Right lobe of liver (tissue), 4 donors: ENCODE measurements around the gene EXOC3L1.

Experiments used
- CTCF ChIP-seq, 4 donors: fragments of 200-600 bp in 3 of 4; fragments of 450-650 bp in 1 of 4; IDR thresholded peaks; one replicate each; pipeline versions ENCODE4 v1.5.1 to v1.8.0; 2016 to 2022; ENCODE audit warnings: antibody characterized with exemption in 4 of 4, mild to moderate bottlenecking in 2 of 4
- POLR2A ChIP-seq: fragments of 450-650 bp; IDR thresholded peaks from one replicate; pipeline ENCODE4 v1.6.1; 2017; ENCODE audit warnings: antibody characterized with exemption, mild to moderate bottlenecking
- donor health status: DM: no; HTN: no; CAD: no.
- donor health status: DM: no; HTN: no; CAD: no.
- donor health status: DM: no; HTN: yes; CAD: no.

- peak in 2 of 4 donors; percentile 6 to 15 for TF ChIP-seq CTCF (IDR thresholded peaks at IDR 0.05)
- TF ChIP-seq POLR2A: no peak
Measured at GRCh38 chr16:67179421-67180080, 10.4 kb downstream of the EXOC3L1 start.
